GM12878 (cell line): ENCODE measurements around the gene PLA2G12B. TPM values are rescaled to one million over a fixed set of nuclear protein-coding genes. Genes with fewer than 3 reads are reported as not detected.

Experiments used
- ATAC-seq: fragments of 200-7000 bp; cut with Tn5 transposase; 3 replicates; pipeline ENCODE4 v1.9.1; 2020; ENCODE audit warnings: mild to moderate bottlenecking, moderate library complexity
- BruUV-seq: library from RNA; stranded (reverse); fragments of 400-500 nt; replicated peaks from 2 replicates; lab custom pipeline; 2021; lab: Mats Ljungman, UMichigan
- CTCF ChIA-PET: fragments of 300-600 bp; sonication (Branson Sonifier 250); formaldehyde crosslinking; extraction: SDS; loops from one replicate; lab custom pipeline; 2021; ENCODE audit warnings: inconsistent platforms; lab: Yijun Ruan, JAX
- POLR2A ChIA-PET: fragments of 350-600 bp; formaldehyde crosslinking; extraction: SDS; loops from one replicate; lab custom pipeline; 2021; ENCODE audit warnings: inconsistent platforms; lab: Charles Lee
- RAD21 ChIA-PET: fragments of 300-600 bp; sonication (Branson Sonifier 250); formaldehyde crosslinking; loops from one replicate; lab custom pipeline; 2023; ENCODE audit warnings: antibody characterized with exemption; ENCODE audit not compliant: unreplicated experiment; lab: Charles Lee
- SMC1A ChIA-PET: fragments of 300-600 bp; sonication (Branson Sonifier 250); formaldehyde crosslinking; loops from one replicate; lab custom pipeline; 2023; ENCODE audit not compliant: unreplicated experiment, uncharacterized antibody; lab: Charles Lee
- DNase-seq: peaks from one replicate; pipeline ENCODE4 v3.0.0-alpha.2; 2011; ENCODE audit warnings: low read depth, low spot score
- FAIRE-seq: peaks from 3 replicates; lab custom pipeline; 2011; peaks lifted over from hg19 to GRCh38; lab: Jason Lieb, UNC
- H2AFZ ChIP-seq: 2 replicates; pipeline ENCODE4 v1.6.0; 2011; ENCODE audit warnings: low read depth, low read length, control low read depth; ENCODE audit not compliant: control insufficient read depth
- H3K27ac ChIP-seq: 2 replicates; pipeline ENCODE4 v1.5.1; 2011; ENCODE audit warnings: control low read depth; ENCODE audit not compliant: control insufficient read depth, insufficient read depth
- H3K27me3 ChIP-seq, 2 experiments: replicated peaks in 1 of 2; 2 replicates each; pipeline versions ENCODE4 v1.6.0 to v1.6.1; 2011; ENCODE audit warnings: low read length in 1 of 2; ENCODE audit not compliant: control insufficient read depth in 2 of 2, insufficient read depth in 2 of 2
- H3K36me3 ChIP-seq, 2 experiments: 2 replicates each; pipeline ENCODE4 v1.5.1; 2011; ENCODE audit warnings: low read length in 1 of 2; ENCODE audit not compliant: control insufficient read depth in 2 of 2, insufficient read depth in 2 of 2
- H3K4me1 ChIP-seq: 2 replicates; pipeline ENCODE4 v1.6.1; 2011; ENCODE audit warnings: mild to moderate bottlenecking, low read length, moderate library complexity, mixed read lengths; ENCODE audit not compliant: control insufficient read depth, insufficient read depth
- H3K4me2 ChIP-seq: 2 replicates; pipeline ENCODE4 v1.6.0; 2011; ENCODE audit warnings: control low read depth; ENCODE audit not compliant: control insufficient read depth, insufficient read depth
- H3K4me3 ChIP-seq: fragments of 200-600 bp; sonication (generic); 2 replicates; pipeline ENCODE4 v1.5.1; 2016
- H3K79me2 ChIP-seq: 2 replicates; pipeline ENCODE4 v1.6.0; 2011; ENCODE audit warnings: low read length; ENCODE audit not compliant: control insufficient read depth, insufficient read depth
- H3K9ac ChIP-seq: 2 replicates; pipeline ENCODE4 v1.8.0; 2011; ENCODE audit warnings: low read length, control low read depth, mixed read lengths; ENCODE audit not compliant: control insufficient read depth, insufficient read depth
- H3K9me3 ChIP-seq: replicated peaks from 3 replicates; pipeline ENCODE4 v1.5.1; 2011; ENCODE audit warnings: mild to moderate bottlenecking, low read length; ENCODE audit not compliant: control insufficient read depth, insufficient read depth
- H4K20me1 ChIP-seq: 2 replicates; pipeline ENCODE4 v1.6.0; 2011; ENCODE audit not compliant: control insufficient read depth, insufficient read depth
- GATAD2B ChIP-seq: fragments of 450-650 bp; conservative IDR thresholded peaks from 2 replicates; pipeline ENCODE4 v1.6.1; 2017; ENCODE audit warnings: low read depth, mild to moderate bottlenecking, moderate library complexity
- IKZF2 ChIP-seq, 2 experiments: fragments of 450-650 bp; IDR thresholded peaks; 2 replicates each; pipeline ENCODE4 v1.6.1; 2017; ENCODE audit warnings: mild to moderate bottlenecking in 2 of 2, moderate library complexity in 2 of 2
- SIX5 ChIP-seq: IDR thresholded peaks from 2 replicates; pipeline ENCODE4 v1.6.1; 2011; ENCODE audit warnings: mild to moderate bottlenecking, low read depth, low read length, moderate library complexity; ENCODE audit not compliant: severe bottlenecking
- SREBF2 ChIP-seq: IDR thresholded peaks from 2 replicates; pipeline ENCODE4 v1.6.1; 2012; ENCODE audit warnings: mild to moderate bottlenecking, low read length
- WGBS: methylation state at CpG from one replicate; pipeline ENCODE4 v1.1.6; 2016; ENCODE audit warnings: low lambda C conversion rate; ENCODE audit not compliant: insufficient replicate concordance, insufficient coverage; ENCODE audit errors: missing lambda C conversion rate; 5-methylcytosine and 5-hydroxymethylcytosine counted together
- in situ Hi-C: fragments of 300-500 bp; cut with MboI; formaldehyde crosslinking; loops from 9 replicates; pipeline ENCODE4 v1.14.3; 2018; ENCODE audit warnings: mixed read lengths
- intact Hi-C: fragments of 100-400 bp; cut with micrococcal nuclease; formaldehyde crosslinking; loops from one replicate; pipeline ENCODE4 v1.14.2; 2022; ENCODE audit not compliant: unreplicated experiment
- polyA plus RNA-seq, 11 experiments: library from polyadenylated mRNA; depleted of rRNA in 4 of 11; unstranded in 6 of 11; stranded (reverse) in 5 of 11; fragments of >200 nt; fragmentation: Nextera tagmentation in 4 of 11; fragmentation: Illumina TruSeq in 1 of 11; extraction: Ambion mirVana in 4 of 11; extraction: Trizol in 1 of 11; gene quantifications; 1 replicate in 1 of 11; 2 replicates in 10 of 11; pipeline versions ENCODE4 v1.2.1 to v1.2.3, GENCODE V29; 2011 to 2016; ENCODE audit warnings: inconsistent platforms in 2 of 11, missing spikeins in 2 of 11, low read depth in 1 of 11
- total RNA-seq, 4 experiments: library from RNA; depleted of rRNA in 3 of 4; stranded (reverse); fragments of >200 nt in 3 of 4; fragmentation: Illumina TruSeq in 1 of 4; extraction: Trizol in 1 of 4; gene quantifications; 2 replicates each; pipeline versions ENCODE4 v1.2.1 to v1.2.3, GENCODE V29; 2013 to 2021
- TF ChIP-seq, protein P1 (sequence below): IDR thresholded peaks from 2 replicates; pipeline ENCODE4 v1.6.1; 2012; ENCODE audit warnings: improper control_type of control experiment, low read depth, low read length; ENCODE audit not compliant: insufficient replicate concordance

PLA2G12B gene
- total and polyA plus RNA-seq, 10 of the 15 experiments (the other 5 are each of a cell fraction or from before 2014, with no cell fraction given): not detected

DNA sequence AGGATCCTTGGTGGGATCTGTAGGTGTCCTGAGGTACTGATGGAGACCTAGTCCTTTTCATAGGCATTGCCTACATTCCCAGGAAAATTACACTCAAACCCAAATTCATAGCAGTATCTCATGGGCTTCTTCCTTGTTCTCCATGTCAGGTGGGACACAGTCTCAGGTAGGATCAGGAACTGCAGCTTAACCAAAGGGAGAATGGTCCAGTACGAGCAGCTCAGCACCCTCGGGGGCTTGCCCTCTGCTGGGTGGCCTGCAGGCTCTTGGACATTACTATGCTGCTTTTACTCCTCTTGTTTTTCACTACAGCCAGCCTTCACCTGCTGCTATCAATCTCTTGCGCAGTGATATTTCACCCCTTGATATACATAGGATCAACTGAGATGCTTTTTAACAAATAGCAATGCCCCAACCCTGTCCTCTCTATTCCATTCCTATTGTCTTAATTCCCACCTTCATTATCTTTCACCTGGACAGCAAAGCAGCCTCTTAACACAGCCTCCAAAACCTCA is 28.6 kb downstream of the PLA2G12B start:
- POLR2A ChIA-PET: no interaction called here
- no peak for ATAC-seq

More for the DNA sequence above, 28.6 kb downstream of the PLA2G12B start:
- no peak overlapping the region for H3K4me2 ChIP-seq
- TF ChIP-seq, protein P1, sequence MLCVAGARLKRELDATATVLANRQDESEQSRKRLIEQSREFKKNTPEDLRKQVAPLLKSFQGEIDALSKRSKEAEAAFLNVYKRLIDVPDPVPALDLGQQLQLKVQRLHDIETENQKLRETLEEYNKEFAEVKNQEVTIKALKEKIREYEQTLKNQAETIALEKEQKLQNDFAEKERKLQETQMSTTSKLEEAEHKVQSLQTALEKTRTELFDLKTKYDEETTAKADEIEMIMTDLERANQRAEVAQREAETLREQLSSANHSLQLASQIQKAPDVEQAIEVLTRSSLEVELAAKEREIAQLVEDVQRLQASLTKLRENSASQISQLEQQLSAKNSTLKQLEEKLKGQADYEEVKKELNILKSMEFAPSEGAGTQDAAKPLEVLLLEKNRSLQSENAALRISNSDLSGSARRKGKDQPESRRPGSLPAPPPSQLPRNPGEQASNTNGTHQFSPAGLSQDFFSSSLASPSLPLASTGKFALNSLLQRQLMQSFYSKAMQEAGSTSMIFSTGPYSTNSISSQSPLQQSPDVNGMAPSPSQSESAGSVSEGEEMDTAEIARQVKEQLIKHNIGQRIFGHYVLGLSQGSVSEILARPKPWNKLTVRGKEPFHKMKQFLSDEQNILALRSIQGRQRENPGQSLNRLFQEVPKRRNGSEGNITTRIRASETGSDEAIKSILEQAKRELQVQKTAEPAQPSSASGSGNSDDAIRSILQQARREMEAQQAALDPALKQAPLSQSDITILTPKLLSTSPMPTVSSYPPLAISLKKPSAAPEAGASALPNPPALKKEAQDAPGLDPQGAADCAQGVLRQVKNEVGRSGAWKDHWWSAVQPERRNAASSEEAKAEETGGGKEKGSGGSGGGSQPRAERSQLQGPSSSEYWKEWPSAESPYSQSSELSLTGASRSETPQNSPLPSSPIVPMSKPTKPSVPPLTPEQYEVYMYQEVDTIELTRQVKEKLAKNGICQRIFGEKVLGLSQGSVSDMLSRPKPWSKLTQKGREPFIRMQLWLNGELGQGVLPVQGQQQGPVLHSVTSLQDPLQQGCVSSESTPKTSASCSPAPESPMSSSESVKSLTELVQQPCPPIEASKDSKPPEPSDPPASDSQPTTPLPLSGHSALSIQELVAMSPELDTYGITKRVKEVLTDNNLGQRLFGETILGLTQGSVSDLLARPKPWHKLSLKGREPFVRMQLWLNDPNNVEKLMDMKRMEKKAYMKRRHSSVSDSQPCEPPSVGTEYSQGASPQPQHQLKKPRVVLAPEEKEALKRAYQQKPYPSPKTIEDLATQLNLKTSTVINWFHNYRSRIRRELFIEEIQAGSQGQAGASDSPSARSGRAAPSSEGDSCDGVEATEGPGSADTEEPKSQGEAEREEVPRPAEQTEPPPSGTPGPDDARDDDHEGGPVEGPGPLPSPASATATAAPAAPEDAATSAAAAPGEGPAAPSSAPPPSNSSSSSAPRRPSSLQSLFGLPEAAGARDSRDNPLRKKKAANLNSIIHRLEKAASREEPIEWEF: no peak
- TF ChIP-seq GATAD2B (no peak), SIX5 (no peak), SREBF2 (no peak), IKZF2 (IDR thresholded peaks at IDR 0.05) (no peak)
- WGBS: 57% methylated on average over 3 of the region's 3 CpGs
- H3K27ac ChIP-seq: no peak overlapping the region
- H3K4me3 ChIP-seq: no peak overlapping the region
- ChIA-PET SMC1A (no interaction called here), RAD21 (no interaction called here), CTCF (interaction anchor here (1.1 kb wide), 1 partner anchor 17 kb away, joined by 5 read pairs; no protein-coding TSS in a partner anchor)
- intact Hi-C loops: no loop called here
- DNase-seq: no peak
- H2AFZ ChIP-seq: no peak overlapping the region
- no peaks in the 10 kb centered on the region for H3K9me3 ChIP-seq
- no peaks in the 10 kb centered on the region for H3K36me3 ChIP-seq
- no peaks in the 10 kb centered on the region for H4K20me1 ChIP-seq
- no peak for FAIRE-seq
- H3K79me2 ChIP-seq: no peaks in the 10 kb centered on the region
- H3K27me3 ChIP-seq: no peaks in the 10 kb centered on the region
- no peaks in the 10 kb centered on the region for H3K4me1 ChIP-seq
- no TSS peak for BruUV-seq
- in situ Hi-C loops: no loop called here
- H3K9ac ChIP-seq: no peak overlapping the region
